HepG2 (cell line): ENCODE results near the gene ADAT3. TPM values are rescaled to one million over a fixed set of nuclear protein-coding genes. Genes with fewer than 3 reads are reported as not detected.

Experiments
- CBX1 ChIP-seq: IDR thresholded peaks from one replicate; pipeline ENCODE4 v1.6.1; 2016; ENCODE audit warnings: antibody characterized with exemption, low read depth
- GABPA ChIP-seq, 2 experiments: IDR thresholded peaks; 2 replicates each; pipeline ENCODE4 v1.6.1; 2011 to 2016; ENCODE audit warnings: low read depth in 2 of 2, low read length in 1 of 2, missing biosample characterization in 1 of 2, missing genetic modification characterization in 1 of 2
- IKZF4 ChIP-seq: sonication (generic); formaldehyde crosslinking; IDR thresholded peaks from 2 replicates; pipeline ENCODE4 v1.5.1; 2020; ENCODE audit warnings: borderline replicate concordance, mild to moderate bottlenecking, low read depth, missing genetic modification reagents; ENCODE audit errors: not compliant biosample characterization
- JUN ChIP-seq: sonication (generic); formaldehyde crosslinking; IDR thresholded peaks from 2 replicates; pipeline ENCODE4 v1.4.0; 2020; ENCODE audit warnings: mild to moderate bottlenecking, missing genetic modification reagents
- KLF16 ChIP-seq, 2 experiments: sonication (generic) in 1 of 2; formaldehyde crosslinking in 1 of 2; IDR thresholded peaks; 2 replicates each; pipeline versions ENCODE4 v1.6.1 to v1.8.0; 2016 to 2023; ENCODE audit warnings: missing genetic modification reagents in 2 of 2, missing compliant biosample characterization in 1 of 2
- MAFG ChIP-seq: sonication (generic); formaldehyde crosslinking; IDR thresholded peaks from 2 replicates; pipeline ENCODE4 v1.5.1; 2020; ENCODE audit warnings: mild to moderate bottlenecking, missing genetic modification reagents
- NAIF1 ChIP-seq: sonication (generic); formaldehyde crosslinking; IDR thresholded peaks from 2 replicates; pipeline ENCODE4 v1.5.0; 2020; ENCODE audit warnings: mild to moderate bottlenecking, missing genetic modification reagents, borderline replicate concordance
- NCOR1 ChIP-seq: fragments of 200-600 bp; sonication (generic); IDR thresholded peaks from 2 replicates; pipeline ENCODE4 v1.7.0; 2017; ENCODE audit warnings: antibody characterized with exemption, low read length, borderline replicate concordance
- NR2C2 ChIP-seq: sonication (generic); formaldehyde crosslinking; IDR thresholded peaks from 2 replicates; pipeline ENCODE4 v1.4.0; 2020; ENCODE audit warnings: missing genetic modification reagents, mild to moderate bottlenecking, moderate library complexity, borderline replicate concordance
- RBFOX2 ChIP-seq: fragments of 200-400 bp; formaldehyde crosslinking; IDR thresholded peaks from 2 replicates; pipeline ENCODE4 v1.6.1; 2017; ENCODE audit warnings: low read depth, mild to moderate bottlenecking, low read length
- REPIN1 ChIP-seq: sonication (generic); formaldehyde crosslinking; IDR thresholded peaks from 2 replicates; pipeline ENCODE4 v1.8.0; 2022; ENCODE audit warnings: missing genetic modification reagents, low read depth, mild to moderate bottlenecking, borderline replicate concordance
- TGIF2 ChIP-seq: IDR thresholded peaks from 2 replicates; pipeline ENCODE4 v1.6.1; 2016; ENCODE audit warnings: control low read depth, missing compliant biosample characterization
- ZFP1 ChIP-seq: IDR thresholded peaks from 2 replicates; pipeline ENCODE4 v1.6.1; 2016
- ZNF44 ChIP-seq: sonication (generic); formaldehyde crosslinking; IDR thresholded peaks from 2 replicates; pipeline ENCODE4 v1.5.1; 2020; ENCODE audit warnings: mild to moderate bottlenecking, missing genetic modification reagents
- ZNF562 ChIP-seq: sonication (generic); formaldehyde crosslinking; IDR thresholded peaks from 2 replicates; pipeline ENCODE4 v1.8.0; 2022; ENCODE audit warnings: missing genetic modification reagents, borderline replicate concordance
- ZNF83 ChIP-seq: sonication (generic); formaldehyde crosslinking; IDR thresholded peaks from 2 replicates; pipeline ENCODE4 v1.4.0; 2020; ENCODE audit warnings: missing genetic modification reagents, mild to moderate bottlenecking, borderline replicate concordance
- ZSCAN31 ChIP-seq: sonication (generic); formaldehyde crosslinking; IDR thresholded peaks from 2 replicates; pipeline ENCODE4 v1.5.0; 2020; ENCODE audit warnings: low read depth, mild to moderate bottlenecking, missing genetic modification reagents
- polyA plus RNA-seq, 8 experiments: library from polyadenylated mRNA; depleted of rRNA in 3 of 8; stranded (reverse) in 7 of 8; unstranded in 1 of 8; fragments of >200 nt; fragmentation: Illumina TruSeq in 4 of 8; extraction: Trizol in 4 of 8; gene quantifications; 2 replicates each; pipeline versions ENCODE4 v1.2.1 to v1.2.3, GENCODE V29; 2011 to 2016; ENCODE audit warnings: low read depth in 4 of 8, missing spikeins in 1 of 8, mixed read lengths in 1 of 8; ENCODE audit not compliant: insufficient read depth in 1 of 8
- total RNA-seq, 5 experiments: library from RNA; depleted of rRNA; stranded (reverse); fragments of >200 nt; fragmentation: Illumina TruSeq; extraction: Trizol; gene quantifications; 2 replicates each; pipeline ENCODE4 v1.2.3, GENCODE V29; 2016; ENCODE audit warnings: low read depth in 1 of 5
- TF ChIP-seq, protein P1 (sequence below): sonication (generic); formaldehyde crosslinking; IDR thresholded peaks from 2 replicates; pipeline ENCODE4 v1.9.0; 2022; ENCODE audit warnings: missing genetic modification reagents, mild to moderate bottlenecking, borderline replicate concordance
- TF ChIP-seq, protein P2 (sequence below): sonication (generic); formaldehyde crosslinking; IDR thresholded peaks from 2 replicates; pipeline ENCODE4 v1.8.0; 2022; ENCODE audit warnings: mild to moderate bottlenecking, missing genetic modification reagents
- TF ChIP-seq, protein P3 (sequence below): sonication (generic); formaldehyde crosslinking; IDR thresholded peaks from 2 replicates; pipeline ENCODE4 v1.4.0; 2020; ENCODE audit warnings: missing genetic modification reagents
- TF ChIP-seq, protein P4 (sequence below): sonication (generic); formaldehyde crosslinking; IDR thresholded peaks from 2 replicates; pipeline ENCODE4 v1.4.0; 2020; ENCODE audit warnings: mild to moderate bottlenecking, low read depth, missing genetic modification reagents
- TF ChIP-seq, protein P5 (sequence below): sonication (generic); formaldehyde crosslinking; IDR thresholded peaks from 2 replicates; pipeline ENCODE4 v1.9.0; 2021; ENCODE audit warnings: missing genetic modification reagents, mild to moderate bottlenecking, borderline replicate concordance

Gene ADAT3
- total and polyA plus RNA-seq, 2 of the 13 experiments (the other 11 are each of a cell fraction or from before 2014, with no cell fraction given), result 0.95 to 3.5 TPM

DNA sequence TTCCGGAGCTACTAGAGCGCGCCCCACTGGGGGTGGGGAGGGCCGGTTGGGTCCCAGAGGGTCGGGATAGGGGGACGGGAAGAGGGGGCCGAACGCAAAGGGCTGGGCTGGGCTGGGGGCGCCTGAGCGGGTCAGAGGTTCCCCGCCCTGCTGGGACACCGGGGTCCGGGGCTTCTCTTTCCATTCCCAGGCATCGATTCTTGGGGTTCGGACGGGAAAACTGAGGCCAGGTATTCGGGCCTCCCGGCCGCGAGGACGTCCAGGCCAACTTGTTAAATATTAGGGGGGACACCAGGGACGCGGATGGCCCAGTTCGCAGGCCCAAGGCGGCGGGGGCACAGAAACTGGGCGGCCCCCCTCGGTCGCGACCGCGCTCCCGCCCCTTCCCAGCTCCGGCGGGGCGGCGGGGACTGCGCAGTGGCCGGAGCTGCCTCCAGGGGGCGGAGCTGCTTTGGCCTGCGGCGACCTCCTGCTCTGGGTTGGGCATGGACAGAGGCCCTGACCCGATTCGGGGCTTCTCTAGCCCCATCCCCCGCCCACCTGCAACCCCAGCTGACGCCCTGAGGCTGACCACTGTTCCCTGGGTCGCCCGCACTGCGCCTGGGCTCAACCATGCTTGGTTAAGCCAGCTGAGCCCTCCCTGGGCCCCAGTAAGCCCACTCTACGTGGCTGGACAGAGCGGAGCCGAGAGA, 40.6 kb upstream of the ADAT3 start (continued):
- TF ChIP-seq, protein P1, sequence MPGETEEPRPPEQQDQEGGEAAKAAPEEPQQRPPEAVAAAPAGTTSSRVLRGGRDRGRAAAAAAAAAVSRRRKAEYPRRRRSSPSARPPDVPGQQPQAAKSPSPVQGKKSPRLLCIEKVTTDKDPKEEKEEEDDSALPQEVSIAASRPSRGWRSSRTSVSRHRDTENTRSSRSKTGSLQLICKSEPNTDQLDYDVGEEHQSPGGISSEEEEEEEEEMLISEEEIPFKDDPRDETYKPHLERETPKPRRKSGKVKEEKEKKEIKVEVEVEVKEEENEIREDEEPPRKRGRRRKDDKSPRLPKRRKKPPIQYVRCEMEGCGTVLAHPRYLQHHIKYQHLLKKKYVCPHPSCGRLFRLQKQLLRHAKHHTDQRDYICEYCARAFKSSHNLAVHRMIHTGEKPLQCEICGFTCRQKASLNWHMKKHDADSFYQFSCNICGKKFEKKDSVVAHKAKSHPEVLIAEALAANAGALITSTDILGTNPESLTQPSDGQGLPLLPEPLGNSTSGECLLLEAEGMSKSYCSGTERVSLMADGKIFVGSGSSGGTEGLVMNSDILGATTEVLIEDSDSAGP, result peak; percentile 82; the same call in 1 of the 2 replicates
- TF ChIP-seq NAIF1 (CRISPR knock-in tag) (no peak), NCOR1 (no peak; the same call in 1 of the 2 replicates), ZNF44 (CRISPR knock-in tag) (no peak), ZNF562 (no peak), REPIN1 (peak; percentile 58), GABPA (IDR thresholded peaks at IDR 0.05; ENCODE audit: low read depth, low read length) (no peak), GABPA (CRISPR knock-in tag; IDR thresholded peaks at IDR 0.05; ENCODE audit: low read depth) (peak; percentile 5; the same call in 1 of the 2 replicates), NR2C2 (CRISPR knock-in tag) (no peak; the same call in 1 of the 2 replicates), ZSCAN31 (CRISPR knock-in tag) (peak; percentile 28; the same call in 1 of the 2 replicates), CBX1 (no peak), ZFP1 (CRISPR knock-in tag) (0 out of 2 replicates have a peak, but pooled peaks have one; percentile 16), JUN (CRISPR knock-in tag) (no peak), RBFOX2 (peak; percentile 91), MAFG (CRISPR knock-in tag) (no peak; the same call in 1 of the 2 replicates), TGIF2 (CRISPR knock-in tag) (no peak; the same call in 1 of the 2 replicates), IKZF4 (no peak), KLF16 (CRISPR knock-in tag; IDR thresholded peaks at IDR 0.05) (peak in 1 of 2 experiments; percentile 19; a peak in 1 of 4 replicates), ZNF83 (CRISPR knock-in tag) (no peak)
- TF ChIP-seq, protein P2, sequence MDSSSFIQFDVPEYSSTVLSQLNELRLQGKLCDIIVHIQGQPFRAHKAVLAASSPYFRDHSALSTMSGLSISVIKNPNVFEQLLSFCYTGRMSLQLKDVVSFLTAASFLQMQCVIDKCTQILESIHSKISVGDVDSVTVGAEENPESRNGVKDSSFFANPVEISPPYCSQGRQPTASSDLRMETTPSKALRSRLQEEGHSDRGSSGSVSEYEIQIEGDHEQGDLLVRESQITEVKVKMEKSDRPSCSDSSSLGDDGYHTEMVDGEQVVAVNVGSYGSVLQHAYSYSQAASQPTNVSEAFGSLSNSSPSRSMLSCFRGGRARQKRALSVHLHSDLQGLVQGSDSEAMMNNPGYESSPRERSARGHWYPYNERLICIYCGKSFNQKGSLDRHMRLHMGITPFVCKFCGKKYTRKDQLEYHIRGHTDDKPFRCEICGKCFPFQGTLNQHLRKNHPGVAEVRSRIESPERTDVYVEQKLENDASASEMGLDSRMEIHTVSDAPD, result 0 out of 2 replicates have a peak, but pooled peaks have one; percentile 32
- TF ChIP-seq, protein P3, sequence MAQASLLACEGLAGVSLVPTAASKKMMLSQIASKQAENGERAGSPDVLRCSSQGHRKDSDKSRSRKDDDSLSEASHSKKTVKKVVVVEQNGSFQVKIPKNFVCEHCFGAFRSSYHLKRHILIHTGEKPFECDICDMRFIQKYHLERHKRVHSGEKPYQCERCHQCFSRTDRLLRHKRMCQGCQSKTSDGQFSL, result no peak
- TF ChIP-seq, protein P4, sequence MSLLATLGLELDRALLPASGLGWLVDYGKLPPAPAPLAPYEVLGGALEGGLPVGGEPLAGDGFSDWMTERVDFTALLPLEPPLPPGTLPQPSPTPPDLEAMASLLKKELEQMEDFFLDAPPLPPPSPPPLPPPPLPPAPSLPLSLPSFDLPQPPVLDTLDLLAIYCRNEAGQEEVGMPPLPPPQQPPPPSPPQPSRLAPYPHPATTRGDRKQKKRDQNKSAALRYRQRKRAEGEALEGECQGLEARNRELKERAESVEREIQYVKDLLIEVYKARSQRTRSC, result no peak
- TF ChIP-seq, protein P5, sequence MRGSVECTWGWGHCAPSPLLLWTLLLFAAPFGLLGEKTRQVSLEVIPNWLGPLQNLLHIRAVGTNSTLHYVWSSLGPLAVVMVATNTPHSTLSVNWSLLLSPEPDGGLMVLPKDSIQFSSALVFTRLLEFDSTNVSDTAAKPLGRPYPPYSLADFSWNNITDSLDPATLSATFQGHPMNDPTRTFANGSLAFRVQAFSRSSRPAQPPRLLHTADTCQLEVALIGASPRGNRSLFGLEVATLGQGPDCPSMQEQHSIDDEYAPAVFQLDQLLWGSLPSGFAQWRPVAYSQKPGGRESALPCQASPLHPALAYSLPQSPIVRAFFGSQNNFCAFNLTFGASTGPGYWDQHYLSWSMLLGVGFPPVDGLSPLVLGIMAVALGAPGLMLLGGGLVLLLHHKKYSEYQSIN (CRISPR knock-in tag), result no peak
